ENCODE results near the gene HNRNPA3. TPM values are rescaled to one million over a fixed set of nuclear protein-coding genes. Genes with fewer than 3 reads are reported as not detected.
"Not testable (repeated sequence)": the region's sequence is repeated elsewhere in the genome, so short reads cannot be mapped to it uniquely, and the experiment has no call there.

Gene HNRNPA3
- total and polyA plus RNA-seq, 4 donors = 155 to 182 (median 166) TPM

DNA sequence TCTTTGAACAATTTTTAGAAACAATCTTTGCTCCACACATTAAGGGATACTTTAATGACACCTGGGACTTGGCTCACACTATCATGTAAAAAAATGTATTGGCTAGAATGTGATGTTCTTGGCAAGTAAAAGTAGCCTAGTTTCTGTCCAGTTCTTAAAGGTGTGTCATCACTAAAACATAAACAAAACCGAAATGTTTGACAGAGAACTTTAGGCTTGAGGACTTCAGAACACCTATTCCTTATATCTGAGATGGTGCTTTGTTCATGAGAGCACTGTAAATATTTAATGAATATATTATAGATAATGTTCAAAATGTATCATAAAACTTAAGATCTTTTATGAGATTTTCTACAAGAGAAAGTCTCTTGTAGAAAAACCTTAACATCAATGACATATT is 19.8 kb upstream of the HNRNPA3 start:
- no peak for TF ChIP-seq CTCF (IDR thresholded peaks at IDR 0.05; ENCODE audit: control extremely low read depth, extremely low read depth)
- Histone ChIP-seq H3K4me3 (no peak overlapping the region), H3K9ac (ENCODE audit: insufficient read depth in 1 of 2, low read length in 2 of 2) (no peak overlapping the region), H3K27ac (ENCODE audit: low read depth in 1 of 2, low read length in 1 of 2) (no peak overlapping the region), H3K9me3 (ENCODE audit: control insufficient read depth in 4 of 4, insufficient read depth in 3 of 4, low read length in 3 of 4) (no peaks in the 10 kb centered on the region), H3K4me1 (ENCODE audit: control insufficient read depth in 5 of 5, insufficient read depth in 5 of 5, low read length in 5 of 5) (peaks cover 0 to 2% (median 0%) of the 10 kb centered on the region in 5 donors), H3K36me3 (ENCODE audit: control insufficient read depth in 4 of 4, insufficient read depth in 4 of 4, low read length in 4 of 4) (no peaks in the 10 kb centered on the region), H3K27me3 (ENCODE audit: control insufficient read depth in 3 of 3, insufficient read depth in 3 of 3, low read length in 2 of 3) (peaks cover 0 to 2% (median 0%) of the 10 kb centered on the region in 3 donors)
- DNase-seq (no peak), ATAC-seq (ENCODE audit: insufficient read depth, low FRiP score) (no peak)
- WGBS, 2 donors = 74 to 81% methylated on average over 1 of the region's 1 CpG

GRCh38 chr2:177193240-177193639 is 19.4 kb upstream of the HNRNPA3 start:
- no peak for TF ChIP-seq CTCF (IDR thresholded peaks at IDR 0.05; ENCODE audit: control extremely low read depth, extremely low read depth)
- H3K9me3 ChIP-seq (ENCODE audit: control insufficient read depth in 4 of 4, insufficient read depth in 3 of 4, low read length in 3 of 4) = no peaks in the 10 kb centered on the region
- H3K27me3 ChIP-seq (ENCODE audit: control insufficient read depth in 3 of 3, insufficient read depth in 3 of 3, low read length in 2 of 3) = peaks cover 0 to 2% (median 0%) of the 10 kb centered on the region in 3 donors
- H3K36me3 ChIP-seq (ENCODE audit: control insufficient read depth in 4 of 4, insufficient read depth in 4 of 4, low read length in 4 of 4) = no peaks in the 10 kb centered on the region
- no peak overlapping the region for H3K4me3 ChIP-seq
- 87 to 96% methylated on average over 4 of the region's 4 CpGs for WGBS, 2 donors
- H3K9ac ChIP-seq (ENCODE audit: insufficient read depth in 1 of 2, low read length in 2 of 2) = no peak overlapping the region
- DNase-seq = no peak
- H3K27ac ChIP-seq (ENCODE audit: low read depth in 1 of 2, low read length in 1 of 2) = no peak overlapping the region
- H3K4me1 ChIP-seq (ENCODE audit: control insufficient read depth in 5 of 5, insufficient read depth in 5 of 5, low read length in 5 of 5) = peaks cover 0 to 2% (median 0%) of the 10 kb centered on the region in 5 donors
- no peak for ATAC-seq (ENCODE audit: insufficient read depth, low FRiP score)

- TF ChIP-seq CTCF (IDR thresholded peaks at IDR 0.05; ENCODE audit: control extremely low read depth, extremely low read depth) = no peak
- ATAC-seq (ENCODE audit: insufficient read depth, low FRiP score) = no peak
- H3K4me1 ChIP-seq (ENCODE audit: control insufficient read depth in 5 of 5, insufficient read depth in 5 of 5, low read length in 5 of 5) = no peaks in the 10 kb centered on the region
Measured at GRCh38 chr2:177195194-177195593, 17.4 kb upstream of the HNRNPA3 start.

GRCh38 chr2:177200419-177200818 is 12.2 kb upstream of the HNRNPA3 start:
- ATAC-seq (ENCODE audit: insufficient read depth, low FRiP score); H3K27me3 ChIP-seq (ENCODE audit: control insufficient read depth in 3 of 3, insufficient read depth in 3 of 3, low read length in 2 of 3); H3K9me3 ChIP-seq (ENCODE audit: control insufficient read depth in 4 of 4, insufficient read depth in 3 of 4, low read length in 3 of 4); H3K27ac ChIP-seq (ENCODE audit: low read depth in 1 of 2, low read length in 1 of 2); DNase-seq; H3K4me1 ChIP-seq (ENCODE audit: control insufficient read depth in 5 of 5, insufficient read depth in 5 of 5, low read length in 5 of 5); H3K36me3 ChIP-seq (ENCODE audit: control insufficient read depth in 4 of 4, insufficient read depth in 4 of 4, low read length in 4 of 4); H3K9ac ChIP-seq (ENCODE audit: insufficient read depth in 1 of 2, low read length in 2 of 2); H3K4me3 ChIP-seq: not testable (repeated sequence)
- 94 to 97% methylated on average over 7 of the region's 7 CpGs for WGBS, 2 donors

More at GRCh38 chr2:177195194-177195593, 17.4 kb upstream of the HNRNPA3 start:
- H3K9ac ChIP-seq (ENCODE audit: insufficient read depth in 1 of 2, low read length in 2 of 2) = no peak overlapping the region
- no peaks in the 10 kb centered on the region for H3K9me3 ChIP-seq (ENCODE audit: control insufficient read depth in 4 of 4, insufficient read depth in 3 of 4, low read length in 3 of 4)
- no peaks in the 10 kb centered on the region for H3K36me3 ChIP-seq (ENCODE audit: control insufficient read depth in 4 of 4, insufficient read depth in 4 of 4, low read length in 4 of 4)
- H3K4me3 ChIP-seq = no peak overlapping the region
- no peak overlapping the region for H3K27ac ChIP-seq (ENCODE audit: low read depth in 1 of 2, low read length in 1 of 2)
- H3K27me3 ChIP-seq (ENCODE audit: control insufficient read depth in 3 of 3, insufficient read depth in 3 of 3, low read length in 2 of 3) = peaks cover 0 to 2% (median 0%) of the 10 kb centered on the region in 3 donors
- 77 to 84% methylated on average over 1 of the region's 1 CpG for WGBS, 2 donors
- no peak for DNase-seq
